HG03039 (cell line): Measurements from ENCODE around the gene PALB2.
"Not testable (repeated sequence)": the region's sequence is repeated elsewhere in the genome, so short reads cannot be mapped to it uniquely, and the experiment has no call there.

Source experiments
- ATAC-seq: cut with Tn5 transposase; IDR thresholded peaks from one replicate; pipeline ENCODE4 v1.9.1; 2021; ENCODE audit warnings: mild to moderate bottlenecking, moderate library complexity; ENCODE audit not compliant: unreplicated experiment

The PALB2 gene

GRCh38 chr16:23650674-23651416, 9.7 kb upstream of the PALB2 start:
- ATAC-seq, result no peak

GRCh38 chr16:23642246-23642774, 1.2 kb upstream of the PALB2 start:
- no peak for ATAC-seq

DNA sequence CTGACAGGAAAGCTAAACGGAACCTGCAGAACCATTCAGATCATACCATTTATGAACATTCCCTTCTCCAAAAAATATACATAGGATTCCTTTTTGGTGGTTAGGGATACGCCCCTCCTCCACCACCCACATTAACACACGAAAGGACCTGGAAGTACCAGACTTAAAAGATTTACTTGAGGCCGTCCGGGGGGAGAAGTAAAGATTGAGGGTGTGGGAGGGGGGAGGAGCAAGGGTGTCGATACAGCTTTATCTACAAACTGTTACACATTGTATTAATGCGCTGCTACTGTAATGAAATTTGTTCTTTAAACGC, 537 bp downstream of the PALB2 start:
- ATAC-seq, result no peak

DNA sequence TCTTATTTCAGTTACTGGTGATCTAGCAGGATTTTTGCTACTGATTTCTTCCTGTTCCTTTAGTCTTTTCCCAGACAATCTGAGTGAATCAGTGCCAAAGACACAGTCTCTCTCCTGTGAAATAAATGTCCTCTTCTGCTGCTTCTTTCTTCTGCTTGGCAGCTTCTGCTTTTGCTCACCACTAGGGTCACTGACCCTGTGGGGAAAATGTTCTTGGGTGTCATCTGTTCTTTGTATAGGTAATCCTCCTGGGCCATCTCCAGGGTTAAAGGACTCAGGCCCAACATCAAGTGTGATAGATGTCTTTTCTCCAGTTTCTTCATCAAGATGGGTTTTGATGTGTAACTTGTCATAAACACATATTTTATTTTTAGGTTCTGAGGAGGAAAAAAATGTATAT, 5.2 kb downstream of the PALB2 start:
- ATAC-seq, result no peak

DNA sequence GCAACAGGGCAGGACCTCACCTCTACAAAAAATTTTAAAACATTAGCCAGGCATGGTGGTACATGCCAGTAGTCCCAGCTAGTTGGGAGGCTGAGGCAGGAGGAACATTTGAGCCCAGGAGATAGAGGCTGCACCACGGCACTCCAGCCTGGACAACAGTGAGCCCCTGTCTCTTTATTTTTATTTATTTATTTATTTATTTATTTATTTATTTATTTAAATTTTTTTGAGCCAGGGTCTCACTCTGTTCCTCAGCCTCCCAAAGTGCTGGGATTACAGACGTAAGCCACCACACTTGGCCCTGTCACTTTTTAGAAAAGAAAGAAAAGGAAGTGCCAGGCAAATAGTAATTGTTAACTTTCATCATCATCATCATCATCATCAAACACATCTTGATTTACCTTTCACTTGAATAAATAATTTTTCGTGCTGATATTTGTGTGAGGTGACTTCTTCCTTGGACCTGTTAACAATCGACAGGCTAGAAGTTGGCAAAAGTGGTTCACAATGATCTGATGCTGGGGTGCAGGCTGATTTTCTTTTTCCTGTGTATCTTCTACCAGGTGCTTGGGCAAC, 6.6 kb downstream of the PALB2 start:
- ATAC-seq, result no peak

DNA sequence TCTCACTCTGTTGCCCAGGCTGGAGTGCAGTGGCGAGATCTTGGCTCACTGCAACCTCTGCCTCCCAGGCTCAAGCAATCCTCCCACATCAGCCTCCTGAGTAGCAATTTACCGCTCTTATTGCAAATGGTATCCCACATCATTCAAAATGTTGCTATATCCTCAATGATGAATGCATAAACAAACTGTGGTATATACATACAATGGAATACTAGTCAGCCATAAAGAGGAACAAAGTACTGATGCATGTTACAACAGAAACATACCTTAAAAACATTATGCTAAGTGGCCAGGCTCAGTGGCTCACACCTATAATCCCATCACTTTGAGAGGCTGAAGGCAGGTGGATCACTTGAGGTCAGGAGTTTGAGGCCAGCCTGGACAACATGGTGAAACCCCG, 9.2 kb downstream of the PALB2 start:
- ATAC-seq, result not testable (repeated sequence)

DNA sequence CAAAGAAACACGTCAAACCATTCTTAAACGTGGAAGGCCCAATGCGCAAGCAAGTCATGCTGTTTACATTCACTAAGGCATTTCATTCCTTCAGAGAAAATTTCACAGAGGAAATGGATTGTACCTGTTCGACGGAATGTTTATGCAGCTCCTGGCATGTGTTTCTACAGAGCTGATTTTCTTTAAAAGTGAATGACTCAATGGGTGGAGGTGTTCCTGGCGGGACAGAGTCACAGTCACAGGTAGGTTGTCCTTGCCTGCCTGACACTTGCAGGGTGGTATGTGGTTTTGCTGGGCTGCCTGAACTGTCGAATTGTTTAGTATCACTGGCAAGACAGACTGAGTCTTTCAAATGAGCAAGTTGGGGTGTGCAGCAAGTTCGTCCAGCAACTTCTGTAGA, 11.6 kb downstream of the PALB2 start:
- ATAC-seq, result no peak

- ATAC-seq, result no peak
These were observed 17.0 kb downstream of the PALB2 start for GRCh38 chr16:23624092-23624491.

DNA sequence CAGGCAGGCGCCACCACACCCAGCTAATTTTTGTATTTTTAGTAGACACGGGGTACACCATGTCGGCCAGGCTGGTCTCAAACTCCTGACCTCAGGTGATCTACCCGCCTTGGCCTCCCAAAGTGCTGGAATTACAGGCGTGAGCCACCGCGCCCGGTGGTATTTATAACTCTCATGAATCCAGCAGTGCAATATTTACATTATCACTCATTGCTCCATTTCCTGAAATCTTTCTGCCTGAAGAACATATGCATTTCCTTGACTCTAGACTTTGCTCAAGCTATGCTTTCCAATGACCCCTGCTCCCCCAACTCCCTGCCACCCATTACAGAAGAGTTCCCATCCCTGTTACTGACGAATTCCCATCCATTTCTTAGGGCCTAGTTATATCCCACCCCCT, 25.3 kb downstream of the PALB2 start:
- no peak for ATAC-seq

DNA sequence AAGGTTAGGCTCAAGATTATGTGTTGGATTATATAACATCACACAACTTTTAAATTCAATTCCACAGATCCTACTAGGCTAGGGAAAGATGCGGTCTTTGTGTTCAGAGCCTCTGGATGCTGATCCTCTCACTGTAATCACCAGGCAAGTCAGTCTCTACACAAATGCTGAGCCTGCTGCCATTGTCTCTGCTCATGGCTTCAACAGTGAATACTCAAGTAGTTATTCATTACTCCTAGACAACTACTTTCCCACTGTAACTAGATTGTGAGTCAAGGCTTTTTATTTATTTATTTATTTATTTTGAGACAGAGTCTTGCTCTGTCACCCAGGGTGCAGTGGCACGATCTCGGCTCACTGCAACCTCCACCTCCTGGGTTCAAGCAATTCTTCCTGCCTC, 29.2 kb downstream of the PALB2 start:
- no peak for ATAC-seq

GRCh38 chr16:23610905-23611304, 30.2 kb downstream of the PALB2 start:
- ATAC-seq, result not testable (repeated sequence)

GRCh38 chr16:23609929-23610328, 31.2 kb downstream of the PALB2 start:
- no peak for ATAC-seq

DNA sequence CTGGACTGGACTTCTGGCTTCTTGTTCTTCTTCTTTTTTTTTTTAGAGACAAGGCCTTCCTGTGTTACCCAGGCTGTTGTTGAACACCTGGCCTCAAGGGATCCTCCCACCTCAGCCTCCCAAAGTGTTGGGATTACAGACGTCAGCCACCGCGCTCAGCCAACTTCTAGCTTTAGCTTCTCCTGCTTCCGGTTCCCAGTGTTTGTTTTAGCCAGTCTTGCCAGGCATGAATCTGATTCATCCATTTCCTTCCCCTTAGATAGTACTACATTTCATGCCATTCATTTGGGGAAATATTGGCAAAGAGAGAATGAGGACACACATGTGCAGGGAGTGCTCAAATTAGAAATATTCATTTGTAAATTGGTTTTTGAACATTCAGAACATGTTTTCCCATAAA, 32.9 kb downstream of the PALB2 start:
- no peak for ATAC-seq

DNA sequence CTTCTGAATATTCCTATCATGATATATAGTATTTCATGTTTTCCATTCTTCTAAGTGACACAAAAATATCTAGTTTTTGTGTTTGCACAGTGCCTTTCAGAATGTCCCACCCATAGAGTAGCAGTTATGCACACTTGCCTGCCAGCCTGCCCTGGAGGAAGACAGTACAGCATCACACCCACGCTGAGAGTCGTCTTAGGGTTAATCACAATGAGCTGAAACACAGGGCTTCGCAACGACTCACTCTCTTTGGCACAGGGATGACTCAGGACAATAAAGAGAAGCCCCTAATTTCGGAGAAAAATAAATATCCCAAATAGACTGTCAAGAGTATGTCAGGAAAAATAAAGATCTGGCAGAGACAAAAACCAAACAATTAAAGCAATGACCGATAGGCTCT, 33.4 kb downstream of the PALB2 start:
- no peak for ATAC-seq

- no peak for ATAC-seq
These were observed 43.9 kb downstream of the PALB2 start for GRCh38 chr16:23597003-23597756.

DNA sequence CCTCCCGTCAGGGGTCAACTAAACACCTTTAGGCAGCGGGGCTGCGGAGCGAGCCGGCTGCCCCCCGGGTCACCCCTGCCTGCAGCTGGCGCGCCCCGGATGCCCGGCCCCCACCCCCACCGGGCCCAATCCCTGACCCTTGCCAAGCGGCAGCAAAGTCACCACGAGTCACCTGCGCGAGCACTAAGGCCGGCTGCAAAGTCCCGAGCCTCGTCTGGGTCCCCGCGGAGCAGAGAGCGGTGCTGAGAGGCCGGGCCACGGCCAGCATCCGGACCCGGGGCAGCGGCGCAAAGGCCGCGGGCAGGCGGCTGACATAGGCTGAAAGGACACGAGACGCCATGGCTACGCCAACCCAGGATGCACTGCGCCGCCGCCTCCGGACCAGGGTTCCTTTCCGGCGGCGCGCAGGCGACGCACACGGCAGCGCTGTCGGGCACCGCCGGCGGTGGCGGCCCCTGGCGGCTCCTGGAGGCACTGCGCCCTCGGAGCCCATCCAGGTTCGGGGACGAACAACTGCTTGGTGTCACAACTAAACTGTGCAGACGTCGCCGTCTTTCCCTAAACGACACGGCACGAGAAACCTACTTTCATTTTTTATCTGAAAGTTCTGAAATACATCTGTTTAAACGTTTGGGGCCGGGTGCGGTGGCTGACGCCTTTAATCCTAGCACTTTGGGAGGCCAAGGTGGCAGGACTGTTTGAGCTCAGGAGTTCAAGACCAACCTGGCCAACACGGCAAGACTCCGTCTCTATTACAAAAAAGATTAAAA, 45.0 kb downstream of the PALB2 start, which contains the start of gene NDUFAB1:
NDUFAB1 (minus strand) TSS at position 366 of the 770 bp plus-strand sequence; CDS start at position 340, 26 bp downstream.
- peak; percentile 86 for ATAC-seq

DNA sequence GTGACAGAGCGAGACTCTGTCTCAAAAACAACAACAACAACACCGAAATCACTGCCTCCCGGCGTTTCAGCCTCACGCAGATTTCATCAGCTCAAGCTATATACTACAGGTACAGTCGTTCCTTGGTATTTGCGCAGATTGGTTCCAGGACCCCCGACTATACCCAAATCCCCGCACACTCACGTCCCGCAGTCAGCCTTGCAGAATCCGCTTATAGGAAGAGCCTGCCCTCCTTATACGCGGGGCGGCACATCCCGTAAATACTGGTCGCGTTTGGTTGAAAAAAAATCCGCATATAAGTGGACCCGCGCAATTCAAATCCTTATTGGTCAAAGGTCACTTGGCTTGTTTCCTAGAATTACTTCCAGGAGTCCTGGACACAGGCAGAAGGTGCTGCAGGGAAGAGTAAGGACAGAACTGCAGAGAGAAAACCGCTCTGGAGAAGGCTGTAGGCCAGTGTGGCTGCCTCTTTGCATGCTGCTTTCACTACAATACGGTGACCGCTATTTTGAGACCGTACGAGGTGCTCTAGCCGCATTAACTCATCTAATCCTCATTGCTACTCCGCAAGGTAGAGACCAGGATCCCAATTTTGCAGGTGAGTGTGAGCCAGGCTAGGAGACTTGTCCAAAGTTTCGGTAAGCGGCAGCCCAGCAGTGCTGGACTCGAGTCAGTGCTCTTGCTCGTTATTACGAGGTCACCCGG, 45.7 kb downstream of the PALB2 start:
- ATAC-seq, result no peak

GRCh38 chr16:23594186-23594585, 46.9 kb downstream of the PALB2 start:
- no peak for ATAC-seq

- no peak for ATAC-seq
These were observed 50.9 kb downstream of the PALB2 start for GRCh38 chr16:23590181-23590580.

- no peak for ATAC-seq
These were observed 53.4 kb downstream of the PALB2 start for GRCh38 chr16:23587726-23588125.
